ENCODE results near the gene SRP9.

DNA sequence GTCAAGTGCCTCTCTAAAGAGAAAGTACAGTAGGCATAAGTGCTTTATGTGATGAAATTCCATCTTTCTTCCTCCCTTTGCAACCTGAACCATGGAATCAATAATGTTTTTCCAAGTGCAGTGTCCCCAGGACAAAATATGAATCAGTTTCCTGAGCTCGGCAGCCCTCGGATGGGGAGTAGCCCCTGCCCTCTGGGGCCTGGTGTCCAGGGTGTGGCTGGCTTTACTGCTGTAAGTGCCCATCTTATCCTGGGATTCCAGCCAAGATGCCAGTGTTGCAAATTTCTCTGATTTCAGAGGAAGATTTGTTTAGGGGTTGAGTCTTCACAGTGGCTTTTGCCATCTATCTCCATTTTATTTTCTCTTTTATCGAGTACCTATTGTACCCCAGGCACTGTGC lies 40.5 kb upstream of the SRP9 start:
- TF ChIP-seq EZH2 (IDR thresholded peaks at IDR 0.05; ENCODE audit: borderline replicate concordance, insufficient read depth, low read depth, low read length, poor library complexity, severe bottlenecking) = no peak
- TF ChIP-seq, protein P1, sequence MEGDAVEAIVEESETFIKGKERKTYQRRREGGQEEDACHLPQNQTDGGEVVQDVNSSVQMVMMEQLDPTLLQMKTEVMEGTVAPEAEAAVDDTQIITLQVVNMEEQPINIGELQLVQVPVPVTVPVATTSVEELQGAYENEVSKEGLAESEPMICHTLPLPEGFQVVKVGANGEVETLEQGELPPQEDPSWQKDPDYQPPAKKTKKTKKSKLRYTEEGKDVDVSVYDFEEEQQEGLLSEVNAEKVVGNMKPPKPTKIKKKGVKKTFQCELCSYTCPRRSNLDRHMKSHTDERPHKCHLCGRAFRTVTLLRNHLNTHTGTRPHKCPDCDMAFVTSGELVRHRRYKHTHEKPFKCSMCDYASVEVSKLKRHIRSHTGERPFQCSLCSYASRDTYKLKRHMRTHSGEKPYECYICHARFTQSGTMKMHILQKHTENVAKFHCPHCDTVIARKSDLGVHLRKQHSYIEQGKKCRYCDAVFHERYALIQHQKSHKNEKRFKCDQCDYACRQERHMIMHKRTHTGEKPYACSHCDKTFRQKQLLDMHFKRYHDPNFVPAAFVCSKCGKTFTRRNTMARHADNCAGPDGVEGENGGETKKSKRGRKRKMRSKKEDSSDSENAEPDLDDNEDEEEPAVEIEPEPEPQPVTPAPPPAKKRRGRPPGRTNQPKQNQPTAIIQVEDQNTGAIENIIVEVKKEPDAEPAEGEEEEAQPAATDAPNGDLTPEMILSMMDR (IDR thresholded peaks at IDR 0.05) = no peak
